LNCaP clone FGC (cell line): Measurements from ENCODE around the gene ZSWIM4.

Source experiments
- DNase-seq: peaks from one replicate; pipeline ENCODE4 v3.0.0-alpha.2; 2011; ENCODE audit warnings: low read depth
- H3K4me3 ChIP-seq: 2 replicates; pipeline ENCODE4 v1.5.1; 2011; ENCODE audit warnings: mild to moderate bottlenecking, low read depth, low read length, control low read depth
- CTCF ChIP-seq: IDR thresholded peaks from 2 replicates; pipeline ENCODE4 v1.5.1; 2012; ENCODE audit warnings: mild to moderate bottlenecking; ENCODE audit not compliant: control insufficient read depth, insufficient read depth; ENCODE audit errors: extremely low read depth

The ZSWIM4 gene

GRCh38 chr19:13765395-13766094 lies 29.7 kb upstream of the ZSWIM4 start:
- no peak for DNase-seq
- H3K4me3 ChIP-seq, result peak overlapping the region; percentile 68
- no peak for TF ChIP-seq CTCF

- no peak for DNase-seq
- TF ChIP-seq CTCF, result no peak
- no peak overlapping the region for H3K4me3 ChIP-seq
Observed at GRCh38 chr19:13766095-13766481, 29.2 kb upstream of the ZSWIM4 start.

- H3K4me3 ChIP-seq, result no peak overlapping the region
- TF ChIP-seq CTCF, result no peak
- DNase-seq, result no peak
Observed at GRCh38 chr19:13768510-13768909, 26.7 kb upstream of the ZSWIM4 start.

GRCh38 chr19:13770013-13770635 lies 25.1 kb upstream of the ZSWIM4 start:
- H3K4me3 ChIP-seq, result no peak overlapping the region
- no peak for TF ChIP-seq CTCF
- DNase-seq, result no peak

GRCh38 chr19:13774217-13775191 lies 20.7 kb upstream of the ZSWIM4 start, which contains the start of gene C19orf53:
C19orf53 (plus strand) TSS chr19:13774456; CDS start chr19:13774478, 22 bp downstream.
- H3K4me3 ChIP-seq, result peak within 1 kb of the TSS; percentile 97
- peak; percentile 72 for DNase-seq
- no peak for TF ChIP-seq CTCF

- DNase-seq, result no peak
- H3K4me3 ChIP-seq, result no peak overlapping the region
- no peak for TF ChIP-seq CTCF
Observed at GRCh38 chr19:13778398-13778797, 16.8 kb upstream of the ZSWIM4 start.
